Measurements from ENCODE around the gene HNRNPUL1. TPM values are rescaled to one million over a fixed set of nuclear protein-coding genes. Genes with fewer than 3 reads are reported as not detected.
A peak's percentile ranks its signal among the peaks of the same experiment; 100 is the strongest.

Gene HNRNPUL1
- total and polyA plus RNA-seq, 9 of the 15 experiments (the other 6 are each of a cell fraction or from before 2014, with no cell fraction given), result 7.3 to 211 (median 85.0) TPM

GRCh38 chr19:41352609-41353465, 88.7 kb downstream of the HNRNPUL1 start (continued):
- TF ChIP-seq YY1 (IDR thresholded peaks at IDR 0.05; ENCODE audit: borderline replicate concordance in 1 of 3, control insufficient read depth in 1 of 3, extremely low read depth in 1 of 3, insufficient read depth in 3 of 3, insufficient read length in 1 of 3, insufficient replicate concordance in 2 of 3, low read depth in 1 of 3, low read length in 2 of 3) (peak in 2 of 3 experiments; percentile 72 to 81), RBM39 (optimal IDR thresholded peaks at IDR 0.05; ENCODE audit: low read depth, low read length) (no peak), ZNF282 (CRISPR knock-in tag; IDR thresholded peaks at IDR 0.05) (no peak), ZC3H8 (IDR thresholded peaks at IDR 0.05) (no peak), BHLHE40 (IDR thresholded peaks at IDR 0.05; ENCODE audit: low read length) (no peak), CTCF (IDR thresholded peaks at IDR 0.05 in 2 of 3, conservative IDR thresholded peaks at IDR 0.05 in 1 of 3; ENCODE audit: insufficient read depth in 2 of 3, low read depth in 1 of 3, low read length in 3 of 3) (peak; percentile 66 to 76 (median 70)), DDX20 (tag; IDR thresholded peaks at IDR 0.05; ENCODE audit: low read depth) (no peak), FUS (optimal IDR thresholded peaks at IDR 0.05; ENCODE audit: low read depth, low read length) (peak; percentile 53), SPI1 (IDR thresholded peaks at IDR 0.05; ENCODE audit: borderline replicate concordance, low read depth, low read length) (no peak), SIRT6 (IDR thresholded peaks at IDR 0.05; ENCODE audit: low read depth, low read length) (no peak)
- TF ChIP-seq, protein P1, sequence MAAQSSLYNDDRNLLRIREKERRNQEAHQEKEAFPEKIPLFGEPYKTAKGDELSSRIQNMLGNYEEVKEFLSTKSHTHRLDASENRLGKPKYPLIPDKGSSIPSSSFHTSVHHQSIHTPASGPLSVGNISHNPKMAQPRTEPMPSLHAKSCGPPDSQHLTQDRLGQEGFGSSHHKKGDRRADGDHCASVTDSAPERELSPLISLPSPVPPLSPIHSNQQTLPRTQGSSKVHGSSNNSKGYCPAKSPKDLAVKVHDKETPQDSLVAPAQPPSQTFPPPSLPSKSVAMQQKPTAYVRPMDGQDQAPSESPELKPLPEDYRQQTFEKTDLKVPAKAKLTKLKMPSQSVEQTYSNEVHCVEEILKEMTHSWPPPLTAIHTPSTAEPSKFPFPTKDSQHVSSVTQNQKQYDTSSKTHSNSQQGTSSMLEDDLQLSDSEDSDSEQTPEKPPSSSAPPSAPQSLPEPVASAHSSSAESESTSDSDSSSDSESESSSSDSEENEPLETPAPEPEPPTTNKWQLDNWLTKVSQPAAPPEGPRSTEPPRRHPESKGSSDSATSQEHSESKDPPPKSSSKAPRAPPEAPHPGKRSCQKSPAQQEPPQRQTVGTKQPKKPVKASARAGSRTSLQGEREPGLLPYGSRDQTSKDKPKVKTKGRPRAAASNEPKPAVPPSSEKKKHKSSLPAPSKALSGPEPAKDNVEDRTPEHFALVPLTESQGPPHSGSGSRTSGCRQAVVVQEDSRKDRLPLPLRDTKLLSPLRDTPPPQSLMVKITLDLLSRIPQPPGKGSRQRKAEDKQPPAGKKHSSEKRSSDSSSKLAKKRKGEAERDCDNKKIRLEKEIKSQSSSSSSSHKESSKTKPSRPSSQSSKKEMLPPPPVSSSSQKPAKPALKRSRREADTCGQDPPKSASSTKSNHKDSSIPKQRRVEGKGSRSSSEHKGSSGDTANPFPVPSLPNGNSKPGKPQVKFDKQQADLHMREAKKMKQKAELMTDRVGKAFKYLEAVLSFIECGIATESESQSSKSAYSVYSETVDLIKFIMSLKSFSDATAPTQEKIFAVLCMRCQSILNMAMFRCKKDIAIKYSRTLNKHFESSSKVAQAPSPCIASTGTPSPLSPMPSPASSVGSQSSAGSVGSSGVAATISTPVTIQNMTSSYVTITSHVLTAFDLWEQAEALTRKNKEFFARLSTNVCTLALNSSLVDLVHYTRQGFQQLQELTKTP (IDR thresholded peaks at IDR 0.05; ENCODE audit: low read depth in 1 of 2, partially characterized antibody in 2 of 2), result no peak
- TF ChIP-seq, protein P2, sequence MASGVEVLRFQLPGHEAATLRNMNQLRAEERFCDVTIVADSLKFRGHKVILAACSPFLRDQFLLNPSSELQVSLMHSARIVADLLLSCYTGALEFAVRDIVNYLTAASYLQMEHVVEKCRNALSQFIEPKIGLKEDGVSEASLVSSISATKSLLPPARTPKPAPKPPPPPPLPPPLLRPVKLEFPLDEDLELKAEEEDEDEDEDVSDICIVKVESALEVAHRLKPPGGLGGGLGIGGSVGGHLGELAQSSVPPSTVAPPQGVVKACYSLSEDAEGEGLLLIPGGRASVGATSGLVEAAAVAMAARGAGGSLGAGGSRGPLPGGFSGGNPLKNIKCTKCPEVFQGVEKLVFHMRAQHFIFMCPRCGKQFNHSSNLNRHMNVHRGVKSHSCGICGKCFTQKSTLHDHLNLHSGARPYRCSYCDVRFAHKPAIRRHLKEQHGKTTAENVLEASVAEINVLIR (CRISPR knock-in tag; IDR thresholded peaks at IDR 0.05), result no peak
- TF ChIP-seq, protein P3, sequence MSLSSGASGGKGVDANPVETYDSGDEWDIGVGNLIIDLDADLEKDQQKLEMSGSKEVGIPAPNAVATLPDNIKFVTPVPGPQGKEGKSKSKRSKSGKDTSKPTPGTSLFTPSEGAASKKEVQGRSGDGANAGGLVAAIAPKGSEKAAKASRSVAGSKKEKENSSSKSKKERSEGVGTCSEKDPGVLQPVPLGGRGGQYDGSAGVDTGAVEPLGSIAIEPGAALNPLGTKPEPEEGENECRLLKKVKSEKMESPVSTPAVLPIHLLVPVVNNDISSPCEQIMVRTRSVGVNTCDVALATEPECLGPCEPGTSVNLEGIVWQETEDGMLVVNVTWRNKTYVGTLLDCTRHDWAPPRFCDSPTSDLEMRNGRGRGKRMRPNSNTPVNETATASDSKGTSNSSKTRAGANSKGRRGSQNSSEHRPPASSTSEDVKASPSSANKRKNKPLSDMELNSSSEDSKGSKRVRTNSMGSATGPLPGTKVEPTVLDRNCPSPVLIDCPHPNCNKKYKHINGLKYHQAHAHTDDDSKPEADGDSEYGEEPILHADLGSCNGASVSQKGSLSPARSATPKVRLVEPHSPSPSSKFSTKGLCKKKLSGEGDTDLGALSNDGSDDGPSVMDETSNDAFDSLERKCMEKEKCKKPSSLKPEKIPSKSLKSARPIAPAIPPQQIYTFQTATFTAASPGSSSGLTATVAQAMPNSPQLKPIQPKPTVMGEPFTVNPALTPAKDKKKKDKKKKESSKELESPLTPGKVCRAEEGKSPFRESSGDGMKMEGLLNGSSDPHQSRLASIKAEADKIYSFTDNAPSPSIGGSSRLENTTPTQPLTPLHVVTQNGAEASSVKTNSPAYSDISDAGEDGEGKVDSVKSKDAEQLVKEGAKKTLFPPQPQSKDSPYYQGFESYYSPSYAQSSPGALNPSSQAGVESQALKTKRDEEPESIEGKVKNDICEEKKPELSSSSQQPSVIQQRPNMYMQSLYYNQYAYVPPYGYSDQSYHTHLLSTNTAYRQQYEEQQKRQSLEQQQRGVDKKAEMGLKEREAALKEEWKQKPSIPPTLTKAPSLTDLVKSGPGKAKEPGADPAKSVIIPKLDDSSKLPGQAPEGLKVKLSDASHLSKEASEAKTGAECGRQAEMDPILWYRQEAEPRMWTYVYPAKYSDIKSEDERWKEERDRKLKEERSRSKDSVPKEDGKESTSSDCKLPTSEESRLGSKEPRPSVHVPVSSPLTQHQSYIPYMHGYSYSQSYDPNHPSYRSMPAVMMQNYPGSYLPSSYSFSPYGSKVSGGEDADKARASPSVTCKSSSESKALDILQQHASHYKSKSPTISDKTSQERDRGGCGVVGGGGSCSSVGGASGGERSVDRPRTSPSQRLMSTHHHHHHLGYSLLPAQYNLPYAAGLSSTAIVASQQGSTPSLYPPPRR (CRISPR knock-in tag; IDR thresholded peaks at IDR 0.05; ENCODE audit: borderline replicate concordance), result no peak

Data from K562 (cell line).